ENCODE results near the gene PATL1. TPM values are rescaled to one million over a fixed set of nuclear protein-coding genes. Genes with fewer than 3 reads are reported as not detected.

The PATL1 gene
- total and polyA plus RNA-seq, 2 donors (not counting 1 experiment from before 2014, with no cell fraction given) = 11.6 to 68.1 TPM

DNA sequence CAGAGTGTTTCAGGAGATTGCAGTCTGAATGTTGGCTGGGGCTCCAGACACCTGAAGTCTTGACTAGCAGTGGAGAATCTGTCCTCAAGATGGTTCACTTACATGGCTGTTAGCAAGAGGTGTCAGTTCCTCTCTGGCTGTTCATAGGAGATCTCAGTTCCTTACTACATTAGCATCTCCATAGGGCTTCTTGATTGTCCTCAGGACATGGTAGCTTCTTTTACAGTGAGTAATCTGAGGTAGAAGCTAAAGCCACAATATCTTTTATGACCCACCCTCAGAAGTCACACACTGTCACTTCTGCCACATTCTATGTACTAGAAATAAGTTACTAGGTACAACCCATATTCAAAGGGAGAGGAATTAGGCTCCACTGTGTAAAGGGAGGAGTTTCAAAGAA lies 10.5 kb upstream of the PATL1 start:
- Histone ChIP-seq H3K4me1 (ENCODE audit: control insufficient read depth, extremely low read depth, insufficient read depth, low read length) (no peaks in the 10 kb centered on the region), H3K9me3 (ENCODE audit: control insufficient read depth, insufficient read depth, low read depth, low read length) (no peaks in the 10 kb centered on the region), H4K20me1 (ENCODE audit: control insufficient read depth, extremely low read depth, insufficient read depth, low read length) (no peaks in the 10 kb centered on the region), H3K4me3 (replicated peaks in 1 of 4; ENCODE audit: control extremely low read depth in 1 of 4, insufficient read depth in 1 of 4, low read depth in 3 of 4, low read length in 4 of 4) (no peak overlapping the region), H3K9ac (ENCODE audit: insufficient read depth, low read length) (no peak overlapping the region), H3K27me3 (ENCODE audit: control insufficient read depth, insufficient read depth, low read length) (no peaks in the 10 kb centered on the region), H3K79me2 (ENCODE audit: control insufficient read depth, insufficient read depth, low read length) (no peaks in the 10 kb centered on the region), H2AFZ (ENCODE audit: low read length) (no peak overlapping the region), H3K4me2 (ENCODE audit: extremely low read depth, insufficient read depth, low read length) (no peak overlapping the region), H3K27ac (ENCODE audit: insufficient read depth, low read length) (no peak overlapping the region), H3K36me3 (ENCODE audit: control insufficient read depth, insufficient read depth, low read length) (no peaks in the 10 kb centered on the region)
- TF ChIP-seq CTCF (conservative IDR thresholded peaks at IDR 0.05 in 1 of 2, IDR thresholded peaks at IDR 0.05 in 1 of 2; ENCODE audit: low read depth in 1 of 2, low read length in 2 of 2) = no peak
- no peak for TF ChIP-seq EZH2 (IDR thresholded peaks at IDR 0.05; ENCODE audit: low read length, missing control alignments)
- DNase-seq (ENCODE audit: low read depth in 2 of 2) = no peak

- Histone ChIP-seq H3K36me3 (ENCODE audit: control insufficient read depth, insufficient read depth, low read length) (no peaks in the 10 kb centered on the region), H3K9ac (ENCODE audit: insufficient read depth, low read length) (no peak overlapping the region), H3K4me3 (replicated peaks in 1 of 4; ENCODE audit: control extremely low read depth in 1 of 4, insufficient read depth in 1 of 4, low read depth in 3 of 4, low read length in 4 of 4) (no peak overlapping the region), H3K27me3 (ENCODE audit: control insufficient read depth, insufficient read depth, low read length) (no peaks in the 10 kb centered on the region), H3K9me3 (ENCODE audit: control insufficient read depth, insufficient read depth, low read depth, low read length) (no peaks in the 10 kb centered on the region), H3K27ac (ENCODE audit: insufficient read depth, low read length) (no peak overlapping the region), H4K20me1 (ENCODE audit: control insufficient read depth, extremely low read depth, insufficient read depth, low read length) (no peaks in the 10 kb centered on the region), H3K4me1 (ENCODE audit: control insufficient read depth, extremely low read depth, insufficient read depth, low read length) (no peaks in the 10 kb centered on the region), H3K4me2 (ENCODE audit: extremely low read depth, insufficient read depth, low read length) (no peak overlapping the region), H2AFZ (ENCODE audit: low read length) (no peak overlapping the region), H3K79me2 (ENCODE audit: control insufficient read depth, insufficient read depth, low read length) (no peaks in the 10 kb centered on the region)
- no peak for DNase-seq (ENCODE audit: low read depth in 2 of 2)
- TF ChIP-seq EZH2 (IDR thresholded peaks at IDR 0.05; ENCODE audit: low read length, missing control alignments) = no peak
- TF ChIP-seq CTCF (conservative IDR thresholded peaks at IDR 0.05 in 1 of 2, IDR thresholded peaks at IDR 0.05 in 1 of 2; ENCODE audit: low read depth in 1 of 2, low read length in 2 of 2) = no peak
Observed at GRCh38 chr11:59678813-59679165, 10.0 kb upstream of the PATL1 start.

DNA sequence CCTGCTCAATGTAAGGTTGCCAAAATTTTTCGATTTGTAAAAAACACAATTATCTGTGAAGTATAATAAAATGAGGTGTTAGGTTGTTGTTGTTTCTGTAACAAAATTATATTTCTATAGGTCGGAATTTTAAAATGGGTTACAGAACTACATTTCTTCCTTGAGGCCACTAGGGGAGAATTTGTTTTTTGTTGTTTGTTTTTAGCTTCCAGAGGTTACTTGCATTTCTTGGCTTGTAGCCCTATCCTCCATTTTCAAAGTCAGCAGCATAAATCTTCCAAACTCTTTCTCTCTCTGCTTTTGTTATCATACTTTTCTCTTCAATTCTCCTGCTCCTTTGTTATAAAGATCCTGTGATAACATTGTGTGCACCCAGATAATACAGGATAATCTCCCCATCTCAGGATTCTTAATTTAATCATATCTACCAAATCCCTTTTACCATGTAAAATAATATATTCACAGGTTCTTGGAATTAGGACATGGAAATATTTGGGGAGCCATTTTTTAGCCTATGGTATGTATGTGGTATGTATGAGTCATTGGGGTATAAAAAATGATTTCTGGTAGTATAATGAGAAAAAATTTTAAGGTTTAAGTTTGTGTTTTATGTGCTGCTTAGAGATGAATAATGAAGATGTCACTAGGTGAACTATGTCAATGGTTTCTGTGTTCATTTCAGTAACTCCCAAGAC lies 9.4 kb upstream of the PATL1 start:
- Histone ChIP-seq H3K36me3 (ENCODE audit: control insufficient read depth, insufficient read depth, low read length) (no peaks in the 10 kb centered on the region), H3K4me2 (ENCODE audit: extremely low read depth, insufficient read depth, low read length) (no peak overlapping the region), H2AFZ (ENCODE audit: low read length) (no peak overlapping the region), H4K20me1 (ENCODE audit: control insufficient read depth, extremely low read depth, insufficient read depth, low read length) (no peaks in the 10 kb centered on the region), H3K9ac (ENCODE audit: insufficient read depth, low read length) (no peak overlapping the region), H3K27me3 (ENCODE audit: control insufficient read depth, insufficient read depth, low read length) (no peaks in the 10 kb centered on the region), H3K27ac (ENCODE audit: insufficient read depth, low read length) (no peak overlapping the region), H3K4me3 (replicated peaks in 1 of 4; ENCODE audit: control extremely low read depth in 1 of 4, insufficient read depth in 1 of 4, low read depth in 3 of 4, low read length in 4 of 4) (no peak overlapping the region), H3K79me2 (ENCODE audit: control insufficient read depth, insufficient read depth, low read length) (no peaks in the 10 kb centered on the region), H3K4me1 (ENCODE audit: control insufficient read depth, extremely low read depth, insufficient read depth, low read length) (no peaks in the 10 kb centered on the region), H3K9me3 (ENCODE audit: control insufficient read depth, insufficient read depth, low read depth, low read length) (no peaks in the 10 kb centered on the region)
- TF ChIP-seq EZH2 (IDR thresholded peaks at IDR 0.05; ENCODE audit: low read length, missing control alignments) = no peak
- TF ChIP-seq CTCF (conservative IDR thresholded peaks at IDR 0.05 in 1 of 2, IDR thresholded peaks at IDR 0.05 in 1 of 2; ENCODE audit: low read depth in 1 of 2, low read length in 2 of 2) = peak in 1 of 2 donors; percentile 15
- peak; percentile 3 to 12 for DNase-seq (ENCODE audit: low read depth in 2 of 2)

All from fibroblast of lung (primary cell).